Activated gamma-delta T cell (primary cell): ENCODE data around the gene ZBTB39.
"Not testable (repeated sequence)": the region's sequence is repeated elsewhere in the genome, so short reads cannot be mapped to it uniquely, and the experiment has no call there.

ENCODE experiments used
- DNase-seq: peaks from one replicate; lab custom pipeline; 2025; lab: John Stamatoyannopoulos, UW

ZBTB39 gene

GRCh38 chr12:57031789-57032188 is 25.4 kb upstream of the ZBTB39 start:
- no peak for DNase-seq

- DNase-seq = no peak
Observed at GRCh38 chr12:57031138-57031725, 24.9 kb upstream of the ZBTB39 start.

- no peak for DNase-seq
Observed at GRCh38 chr12:57029457-57029856, 23.1 kb upstream of the ZBTB39 start.

- DNase-seq = no peak
Observed at GRCh38 chr12:57027805-57028153, 21.4 kb upstream of the ZBTB39 start.

- DNase-seq = no peak
Observed at GRCh38 chr12:57027011-57027804, 20.9 kb upstream of the ZBTB39 start.

GRCh38 chr12:57025196-57025595 is 18.9 kb upstream of the ZBTB39 start:
- no peak for DNase-seq

- DNase-seq = not testable (repeated sequence)
Observed at GRCh38 chr12:57022324-57022723, 16.0 kb upstream of the ZBTB39 start.

- DNase-seq = no peak
Observed at GRCh38 chr12:57019983-57020719, 13.8 kb upstream of the ZBTB39 start.

- no peak for DNase-seq
Observed at GRCh38 chr12:57018906-57019305, 12.6 kb upstream of the ZBTB39 start.

- DNase-seq = not testable (repeated sequence)
Observed at GRCh38 chr12:57018353-57018752, 12.0 kb upstream of the ZBTB39 start.

- no peak for DNase-seq
Observed at GRCh38 chr12:57016348-57016747, 10.0 kb upstream of the ZBTB39 start, which contains the start of gene TAC3. Gene TAC3 (minus strand): TSS chr12:57016529. CDS start chr12:57015797, 732 bp downstream.

- no peak for DNase-seq
Observed at GRCh38 chr12:57012600-57013465, 6.5 kb upstream of the ZBTB39 start.

GRCh38 chr12:57011438-57012424 is 5.4 kb upstream of the ZBTB39 start:
- no peak for DNase-seq

- DNase-seq = no peak
Observed at GRCh38 chr12:57010627-57011247, 4.4 kb upstream of the ZBTB39 start.

- DNase-seq = no peak
Observed at GRCh38 chr12:57009949-57010626, 3.7 kb upstream of the ZBTB39 start.

GRCh38 chr12:57008178-57008577 is 1.8 kb upstream of the ZBTB39 start:
- DNase-seq = no peak

- DNase-seq = no peak
Observed at GRCh38 chr12:57006809-57007475, 596 bp upstream of the ZBTB39 start.

GRCh38 chr12:57004651-57005050 is 1.7 kb downstream of the ZBTB39 start:
- no peak for DNase-seq

- DNase-seq = no peak
Observed at GRCh38 chr12:57003395-57003794, 3.0 kb downstream of the ZBTB39 start.
